GM12878 (cell line): ENCODE measurements around the gene GLP1R.

Experiments used
- CHD1 ChIP-seq: IDR thresholded peaks from 2 replicates; pipeline ENCODE4 v1.6.1; 2012; ENCODE audit warnings: low read depth, low read length, improper control_type of control experiment
- EZH2 ChIP-seq: IDR thresholded peaks from 2 replicates; pipeline ENCODE4 v1.6.1; 2012; ENCODE audit warnings: low read depth, mild to moderate bottlenecking, control low read depth, inconsistent platforms, low read length, borderline replicate concordance; ENCODE audit not compliant: control insufficient read depth
- KAT2A ChIP-seq: conservative IDR thresholded peaks from 2 replicates; pipeline ENCODE4 v1.6.1; 2011; ENCODE audit warnings: low read depth, low read length; ENCODE audit not compliant: control insufficient read depth
- POLR2A ChIP-seq: IDR thresholded peaks from 2 replicates; pipeline ENCODE4 v1.6.1; 2011; ENCODE audit warnings: low read depth, mild to moderate bottlenecking, low read length
- SIN3A ChIP-seq: IDR thresholded peaks from 2 replicates; pipeline ENCODE4 v1.6.1; 2012; ENCODE audit warnings: low read depth, low read length, improper control_type of control experiment
- TARDBP ChIP-seq: IDR thresholded peaks from 2 replicates; pipeline ENCODE4 v1.6.1; 2016; ENCODE audit warnings: borderline replicate concordance
- TF ChIP-seq, protein P1 (sequence below), 3 experiments: IDR thresholded peaks in 2 of 3; conservative IDR thresholded peaks in 1 of 3; 2 replicates each; pipeline ENCODE4 v1.5.1; 2011; ENCODE audit warnings: low read depth in 3 of 3, low read length in 3 of 3, mild to moderate bottlenecking in 3 of 3, control low read depth in 2 of 3, moderate library complexity in 2 of 3, inconsistent platforms in 1 of 3, mixed read lengths in 1 of 3; ENCODE audit not compliant: control insufficient read depth in 2 of 3, insufficient read depth in 1 of 3; ENCODE audit errors: extremely low read depth in 1 of 3
- TF ChIP-seq, protein P2 (sequence below): IDR thresholded peaks from 2 replicates; pipeline ENCODE4 v1.6.1; 2011; ENCODE audit warnings: borderline replicate concordance, low read depth, mild to moderate bottlenecking, moderate library complexity, mixed read lengths, low read length; ENCODE audit not compliant: insufficient read depth; ENCODE audit errors: extremely low read length

DNA sequence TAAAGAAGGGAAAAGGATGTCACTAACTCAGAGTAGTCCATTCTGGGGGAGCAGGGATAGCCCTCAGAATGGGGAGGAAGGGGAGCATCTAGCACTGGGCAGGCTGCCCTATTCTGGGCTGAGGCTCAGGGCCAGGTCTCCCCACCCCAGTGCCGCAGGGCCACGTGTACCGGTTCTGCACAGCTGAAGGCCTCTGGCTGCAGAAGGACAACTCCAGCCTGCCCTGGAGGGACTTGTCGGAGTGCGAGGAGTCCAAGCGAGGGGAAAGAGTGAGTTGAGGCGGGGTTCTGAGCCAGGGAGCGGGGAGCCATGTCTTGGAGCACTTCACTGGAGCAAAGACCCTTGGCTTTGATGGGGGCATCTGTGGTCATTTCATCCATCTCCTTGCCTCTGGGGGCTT is 17.0 kb downstream of the GLP1R start:
- no peak for TF ChIP-seq EZH2
- TF ChIP-seq, protein P1, sequence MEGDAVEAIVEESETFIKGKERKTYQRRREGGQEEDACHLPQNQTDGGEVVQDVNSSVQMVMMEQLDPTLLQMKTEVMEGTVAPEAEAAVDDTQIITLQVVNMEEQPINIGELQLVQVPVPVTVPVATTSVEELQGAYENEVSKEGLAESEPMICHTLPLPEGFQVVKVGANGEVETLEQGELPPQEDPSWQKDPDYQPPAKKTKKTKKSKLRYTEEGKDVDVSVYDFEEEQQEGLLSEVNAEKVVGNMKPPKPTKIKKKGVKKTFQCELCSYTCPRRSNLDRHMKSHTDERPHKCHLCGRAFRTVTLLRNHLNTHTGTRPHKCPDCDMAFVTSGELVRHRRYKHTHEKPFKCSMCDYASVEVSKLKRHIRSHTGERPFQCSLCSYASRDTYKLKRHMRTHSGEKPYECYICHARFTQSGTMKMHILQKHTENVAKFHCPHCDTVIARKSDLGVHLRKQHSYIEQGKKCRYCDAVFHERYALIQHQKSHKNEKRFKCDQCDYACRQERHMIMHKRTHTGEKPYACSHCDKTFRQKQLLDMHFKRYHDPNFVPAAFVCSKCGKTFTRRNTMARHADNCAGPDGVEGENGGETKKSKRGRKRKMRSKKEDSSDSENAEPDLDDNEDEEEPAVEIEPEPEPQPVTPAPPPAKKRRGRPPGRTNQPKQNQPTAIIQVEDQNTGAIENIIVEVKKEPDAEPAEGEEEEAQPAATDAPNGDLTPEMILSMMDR (IDR thresholded peaks at IDR 0.05 in 2 of 3, conservative IDR thresholded peaks at IDR 0.05 in 1 of 3; ENCODE audit: control insufficient read depth in 2 of 3, extremely low read depth in 1 of 3, insufficient read depth in 1 of 3, low read depth in 3 of 3, low read length in 3 of 3), result no peak
- no peak for TF ChIP-seq CHD1
- TF ChIP-seq, protein P2, sequence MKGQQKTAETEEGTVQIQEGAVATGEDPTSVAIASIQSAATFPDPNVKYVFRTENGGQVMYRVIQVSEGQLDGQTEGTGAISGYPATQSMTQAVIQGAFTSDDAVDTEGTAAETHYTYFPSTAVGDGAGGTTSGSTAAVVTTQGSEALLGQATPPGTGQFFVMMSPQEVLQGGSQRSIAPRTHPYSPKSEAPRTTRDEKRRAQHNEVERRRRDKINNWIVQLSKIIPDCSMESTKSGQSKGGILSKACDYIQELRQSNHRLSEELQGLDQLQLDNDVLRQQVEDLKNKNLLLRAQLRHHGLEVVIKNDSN, result no peak
- TF ChIP-seq KAT2A, result no peak
- no peak for TF ChIP-seq SIN3A
- no peak for TF ChIP-seq POLR2A
- no peak for TF ChIP-seq TARDBP
